Prostate gland (tissue), 2 donors: ENCODE data around the gene EHBP1L1. TPM values are rescaled to one million over a fixed set of nuclear protein-coding genes. Genes with fewer than 3 reads are reported as not detected.

Experiments
- DNase-seq: peaks from one replicate; pipeline ENCODE4 v3.0.0-alpha.2; 2019; ENCODE audit warnings: low spot score
- H3K27ac ChIP-seq, 2 donors: fragments of 200-600 bp; sonication (generic); 2 replicates each; pipeline ENCODE4 v1.5.1; 2017 to 2019
- H3K27me3 ChIP-seq: fragments of 200-600 bp; sonication (generic); replicated peaks from 2 replicates; pipeline ENCODE4 v1.5.1; 2019; ENCODE audit not compliant: insufficient read depth
- H3K36me3 ChIP-seq, 2 donors: fragments of 200-600 bp; sonication (generic); 1 replicate in 1 of 2; 2 replicates in 1 of 2; pipeline versions ENCODE4 v1.5.1 to v1.8.1; 2017 to 2019
- H3K4me1 ChIP-seq: fragments of 200-600 bp; sonication (generic); replicated peaks from 2 replicates; pipeline ENCODE4 v1.5.1; 2019
- H3K4me3 ChIP-seq, 2 donors: fragments of 200-600 bp; sonication (generic); 2 replicates each; pipeline ENCODE4 v1.5.1; 2017 to 2019
- H3K9me3 ChIP-seq: fragments of 200-600 bp; sonication (generic); 2 replicates; pipeline ENCODE4 v1.5.1; 2017
- CTCF ChIP-seq, 4 experiments: fragments of 200-600 bp in 2 of 4; fragments of 450-650 bp in 2 of 4; sonication (generic) in 2 of 4; IDR thresholded peaks; 1 replicate in 3 of 4; 2 replicates in 1 of 4; pipeline ENCODE4 v1.5.1; 2016 to 2019; ENCODE audit warnings: antibody characterized with exemption in 4 of 4, mild to moderate bottlenecking in 2 of 4, moderate library complexity in 2 of 4
- POLR2A ChIP-seq: fragments of 450-650 bp; IDR thresholded peaks from one replicate; pipeline ENCODE4 v1.6.1; 2016; ENCODE audit warnings: antibody characterized with exemption, mild to moderate bottlenecking
- POLR2AphosphoS5 ChIP-seq: sonication (generic); formaldehyde crosslinking; IDR thresholded peaks from one replicate; pipeline ENCODE4 v1.6.1; 2017; ENCODE audit warnings: antibody characterized with exemption
- WGBS: methylation state at CpG from one replicate; pipeline ENCODE4 v1.1.5; 2018; 5-methylcytosine and 5-hydroxymethylcytosine counted together
- intact Hi-C: fragments of 100-400 bp; cut with DNase I; formaldehyde crosslinking; loops from one replicate; pipeline ENCODE4 v1.14.2; 2022
- total RNA-seq, 2 donors: library from RNA; depleted of rRNA; stranded (reverse); fragments of >200 nt; gene quantifications; one replicate each; pipeline ENCODE4 v1.1.0, GENCODE V29; 2016

Gene EHBP1L1
- total RNA-seq, 2 donors from 2014 or later: 68.2 to 98.7 TPM

DNA sequence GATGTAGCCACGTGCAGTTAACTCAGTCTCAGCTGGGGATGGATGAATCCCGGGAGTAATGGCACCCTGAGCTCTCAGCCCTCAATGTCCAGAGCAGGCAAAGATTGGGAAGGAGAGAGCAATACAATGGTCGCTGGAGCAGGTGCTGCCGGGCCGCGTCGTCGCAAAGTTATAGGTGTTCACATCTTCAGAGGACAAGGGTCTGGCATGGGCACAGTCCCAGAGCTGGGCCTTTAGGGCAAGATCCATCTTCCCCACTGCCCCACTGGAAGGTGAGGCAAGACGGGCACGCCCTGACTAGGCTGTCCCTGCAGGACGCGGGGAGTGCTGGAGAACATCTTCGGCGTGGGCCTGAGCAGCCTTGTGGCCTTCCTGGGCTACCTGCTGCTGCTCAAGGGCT, 47.3 kb downstream of the EHBP1L1 start:
- intact Hi-C loops: loop anchor here (10.0 kb wide), 1 partner anchor 152 kb away; no protein-coding TSS in a partner anchor
- 90% methylated on average over 14 of the region's 14 CpGs for WGBS
- peaks cover 18 to 33% of the 10 kb centered on the region in 2 donors for H3K36me3 ChIP-seq

GRCh38 chr11:65623852-65624616, 48.2 kb downstream of the EHBP1L1 start:
- DNase-seq: no peak
- intact Hi-C loops: loop anchor here (10.0 kb wide), 1 partner anchor 151 kb away; no protein-coding TSS in a partner anchor
- Histone ChIP-seq H3K4me1 (no peaks in the 10 kb centered on the region), H3K27me3 (no peaks in the 10 kb centered on the region), H3K4me3 (no peak overlapping the region), H3K36me3 (peaks cover 10 to 33% of the 10 kb centered on the region in 2 donors), H3K9me3 (no peaks in the 10 kb centered on the region), H3K27ac (no peak overlapping the region)
- no peak for TF ChIP-seq CTCF (IDR thresholded peaks at IDR 0.05)
- no peak for TF ChIP-seq POLR2AphosphoS5
- no peak for TF ChIP-seq POLR2A
- WGBS: 95% methylated on average over 23 of the region's 25 CpGs

More for the DNA sequence above, 47.3 kb downstream of the EHBP1L1 start:
- no peak for TF ChIP-seq POLR2A
- TF ChIP-seq CTCF (IDR thresholded peaks at IDR 0.05): no peak
- no peak for TF ChIP-seq POLR2AphosphoS5
- no peak for DNase-seq
- no peaks in the 10 kb centered on the region for H3K27me3 ChIP-seq
- no peaks in the 10 kb centered on the region for H3K9me3 ChIP-seq
- H3K4me3 ChIP-seq: no peak overlapping the region
- H3K27ac ChIP-seq: no peak overlapping the region
- no peaks in the 10 kb centered on the region for H3K4me1 ChIP-seq

DNA sequence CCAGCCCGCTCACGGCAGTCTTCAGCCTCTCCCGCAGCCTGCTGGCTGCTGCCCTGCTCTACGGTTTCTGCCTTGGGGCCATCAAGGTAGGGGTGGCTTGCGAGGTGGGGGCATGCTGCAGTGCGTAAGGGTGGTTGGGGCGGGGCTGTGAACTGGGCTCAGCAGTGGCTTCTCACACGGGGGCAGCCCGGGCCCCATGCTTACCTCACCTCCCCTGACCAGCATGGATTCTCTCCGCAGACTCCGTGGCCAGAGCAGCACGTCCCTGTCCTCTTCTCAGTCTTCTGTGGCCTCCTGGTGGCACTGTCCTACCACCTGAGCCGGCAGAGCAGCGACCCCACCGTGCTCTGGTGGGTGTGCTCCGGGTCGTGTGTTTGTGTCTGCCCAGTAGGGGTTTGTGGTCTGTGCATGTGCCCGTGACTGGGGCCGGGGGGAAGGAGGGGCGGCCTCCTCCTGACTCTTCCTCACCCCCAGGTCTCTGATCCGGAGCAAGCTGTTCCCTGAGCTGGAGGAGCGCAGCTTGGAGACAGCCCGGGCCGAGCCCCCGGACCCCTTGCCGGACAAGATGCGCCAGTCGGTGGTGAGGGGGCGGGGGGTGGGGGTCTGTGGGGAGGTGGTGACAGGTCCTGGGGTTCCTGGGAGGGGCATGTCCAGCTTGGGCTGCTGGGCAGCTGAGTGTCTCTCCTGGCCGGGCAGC, 49.2 kb downstream of the EHBP1L1 start:
- TF ChIP-seq CTCF (IDR thresholded peaks at IDR 0.05): no peak
- TF ChIP-seq POLR2AphosphoS5: no peak
- TF ChIP-seq POLR2A: no peak

DNA sequence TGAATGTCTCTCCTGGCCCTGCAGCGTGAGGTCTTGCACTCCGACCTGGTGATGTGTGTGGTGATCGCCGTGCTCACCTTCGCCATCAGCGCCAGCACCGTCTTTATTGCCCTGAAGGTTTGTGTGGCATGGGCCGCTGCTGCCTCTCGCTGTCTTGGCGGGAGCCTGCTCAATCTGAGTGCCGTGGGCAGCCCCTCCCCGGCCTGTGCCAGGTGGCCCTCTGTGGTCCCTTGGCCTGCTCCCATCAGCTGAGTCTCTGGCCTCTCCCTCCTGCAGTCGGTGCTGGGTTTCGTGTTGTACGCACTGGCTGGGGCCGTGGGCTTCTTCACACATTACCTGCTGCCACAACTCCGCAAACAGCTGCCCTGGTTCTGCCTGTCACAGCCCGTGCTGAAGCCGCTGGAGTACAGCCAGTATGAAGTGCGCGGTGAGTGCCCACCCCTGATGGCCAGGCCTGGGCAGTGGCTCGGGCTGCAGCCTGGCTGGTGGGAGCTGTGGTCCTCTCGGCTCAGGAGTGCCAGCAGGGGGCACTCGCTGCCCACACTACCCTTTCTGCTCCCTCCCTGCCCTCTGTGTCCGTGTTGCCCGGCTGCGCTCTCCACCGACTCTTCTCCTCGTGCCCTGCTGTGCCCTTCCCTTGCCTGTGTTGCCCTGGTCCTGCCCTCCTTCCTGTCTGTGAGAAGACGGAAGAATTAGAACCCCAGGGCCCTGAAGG, 49.9 kb downstream of the EHBP1L1 start:
- peak; percentile 38 for DNase-seq
- no peak overlapping the region for H3K4me3 ChIP-seq
- peaks cover 4 to 33% of the 10 kb centered on the region in 2 donors for H3K36me3 ChIP-seq
- no peak overlapping the region for H3K27ac ChIP-seq
- TF ChIP-seq POLR2A (no peak), POLR2AphosphoS5 (no peak), CTCF (IDR thresholded peaks at IDR 0.05) (peak in 3 of 4 experiments; percentile 41 to 73 (median 58))
- H3K27me3 ChIP-seq: no peaks in the 10 kb centered on the region
- WGBS: 61% methylated on average over 30 of the region's 30 CpGs
- H3K9me3 ChIP-seq: no peaks in the 10 kb centered on the region
- H3K4me1 ChIP-seq: no peaks in the 10 kb centered on the region
- intact Hi-C loops: loop anchor here (10.0 kb wide), 1 partner anchor 149 kb away; no protein-coding TSS in a partner anchor

More for the DNA sequence above, 49.2 kb downstream of the EHBP1L1 start:
- WGBS: 84% methylated on average over 23 of the region's 30 CpGs
- no peaks in the 10 kb centered on the region for H3K4me1 ChIP-seq
- H3K36me3 ChIP-seq: peaks cover 4 to 33% of the 10 kb centered on the region in 2 donors
- no peaks in the 10 kb centered on the region for H3K27me3 ChIP-seq
- H3K27ac ChIP-seq: no peak overlapping the region
- intact Hi-C loops: loop anchor here (10.0 kb wide), 1 partner anchor 150 kb away; no protein-coding TSS in a partner anchor
- DNase-seq: no peak
- H3K9me3 ChIP-seq: no peaks in the 10 kb centered on the region
- H3K4me3 ChIP-seq: no peak overlapping the region
